Measurements from ENCODE around the gene VSX1. TPM values are rescaled to one million over a fixed set of nuclear protein-coding genes. Genes with fewer than 3 reads are reported as not detected.

Gene VSX1
- total RNA-seq, 2 experiments from 2014 or later, result not detected

GRCh38 chr20:25043499-25044260 is 38.3 kb downstream of the VSX1 start:
- Mint-ChIP-seq H3K4me3 (no peak overlapping the region), H3K4me1 (peaks cover 25% of the 10 kb centered on the region), H3K27ac (peak overlapping the region; percentile 96), H3K36me3 (ENCODE audit: low read depth) (peaks cover 17% of the 10 kb centered on the region), H3K9me3 (no peaks in the 10 kb centered on the region), H3K27me3 (no peaks in the 10 kb centered on the region)
- no peak for DNase-seq
- CTCF ChIA-PET, result no interaction called here
- POLR2A ChIA-PET, result interaction anchor here (1.8 kb wide), 1 partner anchor 14 kb away, joined by 12 read pairs; the partner anchor contains the start of gene ACSS1

DNA sequence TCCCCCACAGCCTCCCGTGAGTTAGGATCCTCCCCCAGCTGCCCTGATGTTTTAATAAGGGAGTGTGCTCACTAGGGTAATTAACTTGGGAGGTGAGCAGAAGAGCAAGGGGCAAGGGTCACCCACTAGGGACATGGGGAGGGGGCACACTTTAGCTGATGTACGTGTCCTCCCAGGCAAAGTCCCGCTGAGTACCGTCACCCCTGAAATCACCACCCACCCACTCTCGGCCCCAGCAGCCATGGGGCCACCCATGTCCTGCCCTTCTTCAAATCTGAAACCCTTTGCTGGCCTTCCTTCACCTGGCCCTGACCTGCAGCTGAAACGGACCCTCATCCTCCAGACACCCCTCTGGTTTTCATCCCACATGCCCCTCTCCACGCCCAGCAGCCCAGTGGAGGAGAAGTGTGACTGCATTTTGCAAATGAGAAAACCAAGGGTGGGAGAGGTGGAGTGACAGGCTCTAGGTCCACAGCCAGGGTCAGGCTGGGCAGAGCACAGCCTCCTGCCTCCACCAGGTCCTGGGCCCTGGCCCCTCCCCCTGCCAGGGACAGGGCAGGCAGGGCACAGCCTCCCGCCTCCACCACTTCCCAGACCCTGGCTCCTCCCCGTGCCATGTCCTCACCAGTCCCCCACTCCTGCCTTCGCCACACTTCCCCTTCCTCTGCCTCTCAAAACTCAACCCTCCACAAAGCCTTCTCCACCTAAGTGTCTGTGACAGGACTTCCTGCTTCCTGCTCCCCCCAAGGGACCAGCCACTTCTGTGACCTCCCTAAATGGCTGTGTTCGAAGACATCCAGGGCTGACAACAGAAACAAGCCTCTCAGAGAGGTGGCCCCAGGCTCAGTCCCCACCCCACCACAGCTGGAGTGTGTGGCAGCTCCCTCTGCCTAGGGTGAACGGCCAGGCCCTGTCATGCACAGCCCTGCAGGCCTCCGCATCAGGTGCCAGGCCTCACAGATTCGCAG is 39.1 kb downstream of the VSX1 start:
- peaks cover 13% of the 10 kb centered on the region for H3K36me3 Mint-ChIP-seq (ENCODE audit: low read depth)
- H3K9me3 Mint-ChIP-seq, result no peaks in the 10 kb centered on the region
- no peak overlapping the region for H3K4me3 Mint-ChIP-seq
- POLR2A ChIA-PET, result interaction anchor here (1.8 kb wide), 1 partner anchor 15 kb away, joined by 12 read pairs; the partner anchor contains the start of gene ACSS1
- CTCF ChIA-PET, result no interaction called here
- DNase-seq, result peak; percentile 54
- no peaks in the 10 kb centered on the region for H3K27me3 Mint-ChIP-seq
- H3K4me1 Mint-ChIP-seq, result peaks cover 28% of the 10 kb centered on the region
- H3K27ac Mint-ChIP-seq, result peak overlapping the region; percentile 96

DNA sequence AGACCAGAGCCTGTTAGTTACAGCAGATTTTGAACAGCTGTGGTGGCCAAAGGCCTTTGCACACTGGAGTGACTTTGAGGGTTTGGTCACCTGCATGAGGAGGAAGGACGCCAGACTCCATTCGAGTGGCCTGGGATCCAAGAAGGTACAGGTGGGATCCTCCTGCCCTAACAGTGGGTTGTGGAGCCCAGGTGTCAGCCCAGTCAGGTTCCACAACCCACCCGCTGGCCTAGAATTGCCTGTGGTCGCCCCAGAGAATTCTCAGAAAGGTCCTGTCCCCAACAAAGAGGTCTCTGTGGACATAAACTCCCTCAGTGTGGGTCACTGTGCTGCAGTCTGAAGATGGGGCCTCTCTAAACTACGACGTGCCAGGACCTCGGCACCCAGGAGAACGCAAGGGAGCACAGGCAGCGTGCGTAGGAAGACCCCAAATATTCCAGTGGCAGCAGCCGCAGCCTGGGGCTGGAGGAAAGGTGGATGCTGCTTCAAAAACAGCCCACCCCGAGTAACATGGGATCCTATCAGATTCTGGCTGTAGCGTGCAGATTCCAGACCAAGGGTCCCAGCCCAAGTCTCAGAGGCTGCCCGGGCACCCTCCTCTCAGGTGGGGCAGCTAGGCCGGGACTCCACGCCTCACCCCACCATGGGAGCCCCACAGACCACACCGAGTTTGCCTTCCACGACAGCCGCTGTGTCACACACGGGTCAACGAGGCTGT is 40.0 kb downstream of the VSX1 start:
- H3K27ac Mint-ChIP-seq, result no peak overlapping the region
- no peak for DNase-seq
- H3K4me3 Mint-ChIP-seq, result no peak overlapping the region
- POLR2A ChIA-PET, result interaction anchor here (1.8 kb wide), 1 partner anchor 16 kb away, joined by 12 read pairs; the partner anchor contains the start of gene ACSS1
- CTCF ChIA-PET, result no interaction called here
- H3K4me1 Mint-ChIP-seq, result peaks cover 37% of the 10 kb centered on the region
- no peaks in the 10 kb centered on the region for H3K9me3 Mint-ChIP-seq
- H3K36me3 Mint-ChIP-seq (ENCODE audit: low read depth), result peaks cover 8% of the 10 kb centered on the region
- H3K27me3 Mint-ChIP-seq, result no peaks in the 10 kb centered on the region

DNA sequence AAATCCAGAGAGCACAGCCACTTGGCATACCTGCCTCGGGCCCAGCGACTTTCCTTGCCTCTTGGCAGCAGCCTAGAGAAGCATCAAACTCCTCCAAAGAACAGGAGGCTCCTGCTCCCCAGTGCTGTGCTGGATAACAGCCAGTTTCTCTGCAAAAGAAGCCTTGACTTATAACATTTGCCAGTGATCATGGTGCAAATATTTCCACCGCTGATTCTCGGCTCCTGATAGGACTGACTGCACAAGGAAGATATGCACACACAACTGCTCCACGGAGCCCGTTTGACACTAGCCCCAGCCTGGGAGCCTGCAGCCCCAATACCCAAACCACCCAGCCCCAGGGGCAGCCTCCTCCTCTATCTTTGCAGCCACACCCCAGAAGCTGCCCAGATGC is 41.5 kb downstream of the VSX1 start:
- ChIA-PET CTCF (no interaction called here), POLR2A (no interaction called here)
- Mint-ChIP-seq H3K27me3 (no peaks in the 10 kb centered on the region), H3K36me3 (ENCODE audit: low read depth) (peaks cover 2% of the 10 kb centered on the region), H3K27ac (no peak overlapping the region), H3K4me1 (peaks cover 52% of the 10 kb centered on the region), H3K4me3 (no peak overlapping the region), H3K9me3 (no peaks in the 10 kb centered on the region)
- no peak for DNase-seq

GRCh38 chr20:25039697-25040437 is 42.1 kb downstream of the VSX1 start:
- Mint-ChIP-seq H3K4me1 (peaks cover 52% of the 10 kb centered on the region), H3K4me3 (no peak overlapping the region), H3K36me3 (ENCODE audit: low read depth) (peaks cover 2% of the 10 kb centered on the region), H3K27me3 (no peaks in the 10 kb centered on the region), H3K27ac (no peak overlapping the region), H3K9me3 (no peaks in the 10 kb centered on the region)
- ChIA-PET POLR2A (no interaction called here), CTCF (no interaction called here)
- DNase-seq, result no peak

DNA sequence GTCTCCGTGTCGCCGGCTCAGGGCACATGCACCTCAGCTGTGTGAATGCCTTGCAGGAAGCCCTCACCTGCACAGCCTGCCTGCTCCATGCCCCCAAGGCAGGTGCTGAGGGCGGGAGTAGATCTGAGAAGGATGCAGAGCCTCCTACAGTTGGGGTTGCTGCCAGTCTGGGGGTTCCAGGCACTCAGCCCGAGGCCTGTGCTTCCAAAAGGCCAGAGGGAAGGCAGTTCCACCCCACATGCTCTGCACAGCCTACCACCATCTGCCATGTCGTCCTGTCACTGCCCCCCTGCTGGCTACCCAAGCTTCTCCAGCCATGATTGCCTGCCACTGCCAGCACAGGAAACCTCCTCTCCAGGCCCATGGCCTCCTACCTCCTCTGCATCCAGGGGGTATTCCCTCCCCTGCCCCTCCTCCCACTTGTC is 43.3 kb downstream of the VSX1 start:
- H3K36me3 Mint-ChIP-seq (ENCODE audit: low read depth), result peaks cover 2% of the 10 kb centered on the region
- H3K27me3 Mint-ChIP-seq, result no peaks in the 10 kb centered on the region
- H3K4me3 Mint-ChIP-seq, result no peak overlapping the region
- POLR2A ChIA-PET, result no interaction called here
- H3K4me1 Mint-ChIP-seq, result peaks cover 47% of the 10 kb centered on the region
- no peak overlapping the region for H3K27ac Mint-ChIP-seq
- no peak for DNase-seq
- CTCF ChIA-PET, result no interaction called here
- no peaks in the 10 kb centered on the region for H3K9me3 Mint-ChIP-seq

DNA sequence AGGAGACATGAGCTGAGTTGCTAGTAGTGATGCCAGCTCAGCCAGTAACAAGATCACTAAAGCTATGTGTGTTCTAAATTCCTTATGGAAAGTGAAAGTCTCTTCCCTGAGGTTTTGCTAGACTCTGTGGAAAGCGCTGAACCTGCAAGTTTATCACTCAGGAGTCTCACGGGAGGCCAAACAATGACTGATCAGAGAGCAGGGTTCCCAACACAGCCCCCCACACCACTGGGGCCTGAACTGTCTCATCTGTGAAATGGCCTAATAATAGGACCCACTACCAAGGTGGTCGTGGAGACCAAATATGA is 43.9 kb downstream of the VSX1 start:
- ChIA-PET POLR2A (no interaction called here), CTCF (no interaction called here)
- Mint-ChIP-seq H3K27me3 (no peaks in the 10 kb centered on the region), H3K36me3 (ENCODE audit: low read depth) (peaks cover 2% of the 10 kb centered on the region), H3K9me3 (no peaks in the 10 kb centered on the region), H3K27ac (no peak overlapping the region), H3K4me1 (peaks cover 43% of the 10 kb centered on the region), H3K4me3 (no peak overlapping the region)
- no peak for DNase-seq

DNA sequence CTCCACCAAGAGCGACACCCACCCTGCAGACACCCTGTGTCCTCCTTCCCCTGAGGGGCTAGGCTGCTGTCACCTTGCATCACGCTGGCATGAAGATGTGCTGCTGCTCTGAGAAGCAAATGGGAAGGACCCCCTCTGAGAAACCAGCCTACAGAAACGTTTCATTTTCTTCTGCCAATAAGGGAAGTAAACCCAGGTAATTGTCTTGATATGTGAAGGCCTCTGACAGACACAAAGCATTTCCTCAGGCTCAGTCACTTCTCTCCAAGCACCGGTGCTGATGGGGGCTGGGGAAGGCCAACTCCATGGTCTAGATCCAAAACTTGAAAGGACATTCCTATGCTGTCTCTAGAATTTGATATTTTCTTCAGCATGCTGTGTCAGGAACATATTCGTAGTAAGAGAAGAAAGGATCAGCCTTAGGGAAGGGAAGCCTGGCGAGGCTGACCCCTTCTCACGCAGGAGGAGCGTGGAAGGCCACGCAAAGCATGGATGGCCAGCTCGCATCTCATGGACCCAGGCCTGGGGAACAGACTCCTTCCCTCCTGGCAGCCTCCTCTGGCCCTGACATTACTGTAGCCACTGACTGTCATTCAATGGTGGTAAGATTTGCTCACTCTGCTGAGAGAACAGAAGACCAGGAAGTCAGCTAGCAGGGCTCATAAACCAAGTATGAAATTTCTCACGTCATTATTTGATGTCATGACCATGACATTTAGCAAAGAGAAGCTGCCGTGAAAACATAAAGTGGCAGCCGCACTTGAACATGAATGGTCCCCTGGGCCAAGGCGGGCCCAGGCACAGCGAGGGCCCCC is 44.4 kb downstream of the VSX1 start:
- no peaks in the 10 kb centered on the region for H3K36me3 Mint-ChIP-seq (ENCODE audit: low read depth)
- CTCF ChIA-PET, result no interaction called here
- no peak for DNase-seq
- no peaks in the 10 kb centered on the region for H3K27me3 Mint-ChIP-seq
- H3K27ac Mint-ChIP-seq, result no peak overlapping the region
- H3K9me3 Mint-ChIP-seq, result no peaks in the 10 kb centered on the region
- POLR2A ChIA-PET, result interaction anchor here (2.0 kb wide), 1 partner anchor 20 kb away, joined by 17 read pairs; the partner anchor contains the start of gene ACSS1
- H3K4me3 Mint-ChIP-seq, result no peak overlapping the region
- peaks cover 37% of the 10 kb centered on the region for H3K4me1 Mint-ChIP-seq

GRCh38 chr20:25036331-25036936 is 45.5 kb downstream of the VSX1 start:
- Mint-ChIP-seq H3K4me3 (no peak overlapping the region), H3K27me3 (no peaks in the 10 kb centered on the region), H3K36me3 (ENCODE audit: low read depth) (no peaks in the 10 kb centered on the region), H3K9me3 (no peaks in the 10 kb centered on the region), H3K4me1 (peaks cover 28% of the 10 kb centered on the region), H3K27ac (peak overlapping the region; percentile 29)
- ChIA-PET CTCF (interaction anchor here (0.6 kb wide), 1 partner anchor 140 kb away, joined by 3 read pairs; no protein-coding TSS in a partner anchor), POLR2A (interaction anchor here (0.6 to 2.0 kb wide), 4 partner anchors 21 to 1637 kb away, joined by 3 to 17 read pairs (median 3); partner anchors contain the start of gene ACSS1)
- DNase-seq, result no peak

DNA sequence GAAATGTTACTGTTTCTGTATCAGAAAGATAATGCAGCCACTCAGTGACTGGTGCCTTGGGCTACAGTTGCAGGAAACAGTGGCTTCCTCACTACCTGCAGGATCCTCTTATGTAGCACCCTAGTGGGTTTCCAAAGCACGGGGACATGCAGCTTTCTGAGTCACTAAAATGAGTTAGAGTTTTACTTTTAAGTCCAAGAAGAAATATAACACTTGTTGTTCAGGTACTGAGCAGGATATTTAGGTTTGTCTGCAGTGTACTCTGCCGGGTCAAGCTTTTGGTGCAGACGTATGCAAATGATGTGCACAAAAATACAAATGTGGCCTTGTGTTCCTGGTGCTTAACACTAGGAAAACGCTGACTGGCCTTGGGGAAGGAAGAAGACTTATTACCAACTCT is 46.0 kb downstream of the VSX1 start:
- DNase-seq, result peak; percentile 31
- H3K27ac Mint-ChIP-seq, result peak overlapping the region; percentile 29
- POLR2A ChIA-PET, result interaction anchor here (0.8 to 2.0 kb wide), 3 partner anchors 22 to 30 kb away, joined by 3 to 17 read pairs (median 3); partner anchors contain the start of gene ACSS1

DNA sequence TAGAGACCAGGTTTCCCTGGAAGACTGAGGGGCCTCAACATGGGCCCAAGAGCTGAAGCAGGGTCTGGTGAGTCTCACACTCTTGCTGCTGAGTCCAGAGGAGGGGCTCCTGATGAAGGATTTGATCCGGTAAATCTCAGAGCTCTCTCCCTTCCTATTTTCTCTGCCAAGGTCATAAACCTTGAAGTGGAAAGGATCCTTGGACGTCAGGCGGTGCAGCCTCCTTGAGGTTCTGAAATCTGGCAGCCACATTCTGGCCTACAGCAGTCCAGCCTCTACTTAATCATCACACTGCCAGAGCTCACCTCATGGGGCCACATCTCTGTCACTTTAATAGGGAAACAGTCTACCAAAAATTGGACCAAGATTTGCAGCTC is 48.0 kb downstream of the VSX1 start:
- Mint-ChIP-seq H3K36me3 (ENCODE audit: low read depth) (peaks cover 9% of the 10 kb centered on the region), H3K27me3 (no peaks in the 10 kb centered on the region), H3K4me3 (no peak overlapping the region), H3K27ac (no peak overlapping the region), H3K4me1 (peaks cover 28% of the 10 kb centered on the region), H3K9me3 (no peaks in the 10 kb centered on the region)
- CTCF ChIA-PET, result no interaction called here
- POLR2A ChIA-PET, result interaction anchor here (2.5 kb wide), 1 partner anchor 24 kb away, joined by 12 read pairs; the partner anchor contains the start of gene ACSS1
- no peak for DNase-seq

More for the DNA sequence above, 46.0 kb downstream of the VSX1 start:
- Mint-ChIP-seq H3K4me3 (no peak overlapping the region), H3K4me1 (peaks cover 28% of the 10 kb centered on the region), H3K27me3 (no peaks in the 10 kb centered on the region), H3K9me3 (no peaks in the 10 kb centered on the region), H3K36me3 (ENCODE audit: low read depth) (no peaks in the 10 kb centered on the region)
- CTCF ChIA-PET, result interaction anchor here (0.6 kb wide), 1 partner anchor 140 kb away, joined by 3 read pairs; no protein-coding TSS in a partner anchor
